ENCODE data around the gene TMCO1.
"Not testable (repeated sequence)": the region's sequence is repeated elsewhere in the genome, so short reads cannot be mapped to it uniquely, and the experiment has no call there.

Gene TMCO1

GRCh38 chr1:165768513-165769394 lies at the start of gene TMCO1:
TSS of gene TMCO1 (minus strand) at chr1:165768868. CDS start at chr1:165768751, 117 bp downstream.
- peak; percentile 87 to 89 for DNase-seq (ENCODE audit: low read depth in 2 of 2)

GRCh38 chr1:165816826-165817497 lies 48.3 kb upstream of the TMCO1 start:
- DNase-seq (ENCODE audit: low read depth in 2 of 2): no peak

GRCh38 chr1:165816157-165816556 lies 47.5 kb upstream of the TMCO1 start:
- DNase-seq (ENCODE audit: low read depth in 2 of 2): no peak

- DNase-seq (ENCODE audit: low read depth in 2 of 2): no peak
Observed at GRCh38 chr1:165815725-165816124, 47.1 kb upstream of the TMCO1 start.

- DNase-seq (ENCODE audit: low read depth in 2 of 2): no peak
Observed at GRCh38 chr1:165807613-165808012, 38.9 kb upstream of the TMCO1 start.

GRCh38 chr1:165804513-165804912 lies 35.8 kb upstream of the TMCO1 start:
- DNase-seq (ENCODE audit: low read depth in 2 of 2): not testable (repeated sequence)

- DNase-seq (ENCODE audit: low read depth in 2 of 2): no peak
Observed at GRCh38 chr1:165799387-165799786, 30.7 kb upstream of the TMCO1 start.

GRCh38 chr1:165795894-165796293 lies 27.2 kb upstream of the TMCO1 start:
- DNase-seq (ENCODE audit: low read depth in 2 of 2): no peak

- no peak for DNase-seq (ENCODE audit: low read depth in 2 of 2)
Observed at GRCh38 chr1:165793951-165794350, 25.3 kb upstream of the TMCO1 start.

- DNase-seq (ENCODE audit: low read depth in 2 of 2): no peak
Observed at GRCh38 chr1:165787741-165788140, 19.1 kb upstream of the TMCO1 start.

- not testable (repeated sequence) for DNase-seq (ENCODE audit: low read depth in 2 of 2)
Observed at GRCh38 chr1:165783519-165783918, 14.9 kb upstream of the TMCO1 start.

- not testable (repeated sequence) for DNase-seq (ENCODE audit: low read depth in 2 of 2)
Observed at GRCh38 chr1:165778197-165778596, 9.5 kb upstream of the TMCO1 start.

GRCh38 chr1:165773324-165773965 lies 4.8 kb upstream of the TMCO1 start:
- DNase-seq (ENCODE audit: low read depth in 2 of 2): no peak

GRCh38 chr1:165772739-165773138 lies 4.1 kb upstream of the TMCO1 start:
- DNase-seq (ENCODE audit: low read depth in 2 of 2): no peak

GRCh38 chr1:165764277-165764676 lies 4.4 kb downstream of the TMCO1 start:
- no peak for DNase-seq (ENCODE audit: low read depth in 2 of 2)

- peak in 1 of 2 donors; percentile 4 for DNase-seq (ENCODE audit: low read depth in 2 of 2)
Observed at GRCh38 chr1:165763442-165763841, 5.2 kb downstream of the TMCO1 start.

GRCh38 chr1:165762725-165763124 lies 5.9 kb downstream of the TMCO1 start:
- no peak for DNase-seq (ENCODE audit: low read depth in 2 of 2)

GRCh38 chr1:165759095-165759494 lies 9.6 kb downstream of the TMCO1 start:
- no peak for DNase-seq (ENCODE audit: low read depth in 2 of 2)

GRCh38 chr1:165755393-165756010 lies 13.2 kb downstream of the TMCO1 start:
- no peak for DNase-seq (ENCODE audit: low read depth in 2 of 2)

- DNase-seq (ENCODE audit: low read depth in 2 of 2): no peak
Observed at GRCh38 chr1:165753934-165754333, 14.7 kb downstream of the TMCO1 start.

- DNase-seq (ENCODE audit: low read depth in 2 of 2): no peak
Observed at GRCh38 chr1:165748550-165748949, 20.1 kb downstream of the TMCO1 start.

Measured in stimulated activated CD8-positive, alpha-beta memory T cell treated with anti-CD3 and anti-CD28 coated beads, Interleukin-15, amount 100 ng/mL, for 48 hours (primary cell).